NCI-H128 (cell line): ENCODE measurements around the gene FKBP10.
"Not testable (repeated sequence)": the region's sequence is repeated elsewhere in the genome, so short reads cannot be mapped to it uniquely, and the experiment has no call there.

Experiments
- DNase-seq: peaks from one replicate; lab custom pipeline; 2025; ENCODE audit not compliant: unreplicated experiment; lab: John Stamatoyannopoulos, UW

Gene FKBP10

DNA sequence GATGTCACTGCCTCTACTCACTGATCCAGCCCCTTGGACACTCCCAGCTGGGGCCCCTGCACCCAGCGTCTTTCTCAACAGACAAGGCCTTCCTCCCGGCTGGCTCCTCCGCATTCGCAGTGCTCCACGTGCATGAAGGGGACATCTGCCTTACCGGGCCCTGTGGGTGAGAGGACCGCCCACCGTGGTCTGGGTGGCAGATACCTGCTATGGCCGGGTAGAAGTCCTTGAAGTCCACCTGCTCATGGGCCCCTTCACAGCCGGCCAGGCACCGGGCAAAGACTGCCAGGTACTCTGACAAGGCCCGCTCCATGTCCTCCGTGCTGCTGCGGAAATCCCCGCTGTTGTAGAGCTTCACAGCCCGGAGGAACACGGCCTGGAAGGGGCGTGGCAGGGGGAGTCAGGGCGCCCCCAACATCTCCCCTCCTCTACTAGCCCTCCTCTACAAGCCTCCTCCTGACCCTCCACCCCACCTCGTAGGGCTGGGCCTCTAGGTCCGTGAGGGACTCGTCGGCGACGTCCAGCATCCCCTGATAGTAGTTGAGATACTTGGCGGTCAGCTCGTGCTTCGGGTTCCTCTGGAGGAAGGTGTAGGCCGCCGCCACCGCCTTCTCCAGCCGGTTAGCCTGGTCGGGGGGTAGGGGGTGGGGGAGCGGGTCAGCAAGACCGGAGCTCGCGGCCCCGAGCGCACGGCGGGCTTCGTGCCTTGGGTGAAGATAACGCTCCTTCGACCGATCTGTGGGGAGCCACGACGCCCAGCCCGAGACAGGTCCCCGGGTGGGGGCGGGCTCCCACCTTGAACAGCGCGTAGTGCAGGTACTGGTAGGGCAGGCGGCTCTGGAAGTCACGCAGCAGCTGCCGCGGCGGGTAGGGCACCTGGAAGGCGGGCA lies 1.9 kb upstream of the FKBP10 start:
- no peak for DNase-seq

DNA sequence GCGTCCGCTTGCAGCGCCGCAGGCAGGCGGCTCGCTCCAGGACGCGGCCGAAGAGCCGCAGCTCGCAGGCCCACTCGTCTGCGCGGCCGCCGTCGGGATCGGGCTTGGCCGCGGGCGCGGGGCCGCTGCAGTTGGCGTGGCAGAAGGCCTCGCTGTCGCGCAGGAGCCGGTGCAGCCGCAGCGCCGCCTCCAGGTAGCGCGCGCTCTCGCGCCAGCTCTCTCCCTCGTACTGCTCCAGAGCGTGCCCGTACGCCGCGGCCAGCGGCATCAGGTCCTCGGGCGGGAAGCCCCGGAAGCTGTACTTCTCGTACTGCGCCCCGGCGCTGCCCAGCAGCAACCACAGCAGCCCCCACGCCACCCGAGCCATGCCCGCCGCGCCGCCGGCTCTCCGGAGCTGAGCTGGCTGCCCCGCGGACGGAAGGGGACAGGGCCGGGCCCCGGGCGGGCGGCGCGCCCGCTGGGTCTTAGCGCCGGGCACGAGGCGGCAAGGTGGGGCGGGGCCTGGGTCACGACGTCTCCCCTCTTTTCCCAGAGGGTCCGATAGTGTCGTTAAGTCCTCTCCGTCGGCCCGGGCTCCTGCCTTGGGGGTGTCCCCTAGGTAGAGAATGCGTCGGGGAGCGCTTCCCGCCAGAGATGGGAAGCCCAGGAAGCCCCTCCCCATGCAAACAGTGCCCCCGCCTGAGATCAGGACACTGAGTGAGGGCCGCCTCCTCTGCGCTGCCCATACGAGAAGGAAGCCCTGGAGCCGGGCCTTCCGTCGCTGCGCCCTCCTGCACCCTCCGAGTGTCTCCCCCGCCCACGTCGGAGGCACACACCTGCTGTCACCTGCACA lies 1.0 kb upstream of the FKBP10 start, which contains the start of gene P3H4:
Gene P3H4, minus strand, starts transcription at position 401 of the 832 bp plus-strand sequence. Its CDS starts 34 bp downstream, at position 367.
- DNase-seq, result peak; percentile 44

DNA sequence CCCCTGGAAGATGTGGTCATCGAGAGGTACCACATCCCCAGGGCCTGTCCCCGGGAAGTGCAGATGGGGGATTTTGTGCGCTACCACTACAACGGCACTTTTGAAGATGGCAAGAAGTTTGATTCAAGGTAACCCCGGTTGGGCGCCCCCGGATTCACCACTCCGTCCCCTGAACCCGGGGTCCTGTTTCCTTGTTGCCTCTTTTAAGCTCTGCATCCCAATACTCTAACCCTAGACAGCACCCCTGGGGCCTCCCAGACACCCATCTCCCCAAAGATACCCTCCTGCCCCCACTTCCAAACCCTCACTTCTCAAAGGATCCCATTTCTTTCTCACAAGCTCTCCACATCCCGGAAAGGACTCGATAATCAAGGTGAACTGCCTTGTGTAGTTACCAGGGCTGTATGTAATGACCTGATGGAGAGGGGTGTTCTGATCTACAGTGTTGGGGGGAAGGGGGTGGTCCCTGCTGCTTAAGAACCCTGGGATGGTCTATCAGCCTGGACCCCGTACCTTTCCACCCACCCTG lies 412 bp downstream of the FKBP10 start:
- no peak for DNase-seq

DNA sequence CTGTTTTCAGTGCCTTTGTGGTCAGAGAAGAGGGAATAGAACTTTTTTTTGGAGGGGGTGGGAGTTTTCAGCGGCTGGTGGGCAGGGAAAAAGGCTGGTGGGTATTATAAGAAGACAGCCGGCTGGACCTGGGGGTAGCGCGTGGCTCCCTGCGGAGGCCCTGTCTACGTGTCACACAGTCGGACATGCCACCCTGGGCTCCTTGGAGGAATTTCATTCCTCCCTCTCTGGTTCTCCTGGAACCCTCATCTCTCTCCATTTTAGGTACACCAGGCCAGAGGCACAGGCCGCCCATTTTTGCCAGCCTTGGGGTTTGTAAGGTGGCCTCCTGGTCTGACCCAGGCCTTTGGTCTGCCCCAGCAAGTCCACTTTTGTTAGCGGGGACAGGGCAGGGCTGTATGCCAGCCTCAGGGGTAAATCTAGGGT lies 908 bp downstream of the FKBP10 start:
- no peak for DNase-seq

DNA sequence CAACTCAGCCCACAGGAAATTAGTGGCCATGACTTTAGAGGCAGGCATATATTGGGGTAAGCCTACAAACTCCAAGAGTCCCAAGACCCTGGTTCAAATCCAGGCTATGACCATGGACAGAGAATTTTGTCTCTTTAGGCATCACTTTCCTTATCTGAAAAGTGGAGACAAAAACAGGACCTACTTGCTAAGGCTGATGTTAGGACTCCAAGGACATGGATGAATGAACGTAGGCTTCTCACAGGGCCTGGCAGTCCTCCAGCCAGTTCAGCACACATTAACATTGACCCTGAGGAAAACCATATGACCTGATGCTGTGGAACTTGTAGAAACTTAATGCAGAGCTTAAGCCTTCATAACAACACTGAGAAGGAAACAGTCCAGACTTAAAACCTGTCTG lies 1.4 kb downstream of the FKBP10 start:
- DNase-seq, result no peak

DNA sequence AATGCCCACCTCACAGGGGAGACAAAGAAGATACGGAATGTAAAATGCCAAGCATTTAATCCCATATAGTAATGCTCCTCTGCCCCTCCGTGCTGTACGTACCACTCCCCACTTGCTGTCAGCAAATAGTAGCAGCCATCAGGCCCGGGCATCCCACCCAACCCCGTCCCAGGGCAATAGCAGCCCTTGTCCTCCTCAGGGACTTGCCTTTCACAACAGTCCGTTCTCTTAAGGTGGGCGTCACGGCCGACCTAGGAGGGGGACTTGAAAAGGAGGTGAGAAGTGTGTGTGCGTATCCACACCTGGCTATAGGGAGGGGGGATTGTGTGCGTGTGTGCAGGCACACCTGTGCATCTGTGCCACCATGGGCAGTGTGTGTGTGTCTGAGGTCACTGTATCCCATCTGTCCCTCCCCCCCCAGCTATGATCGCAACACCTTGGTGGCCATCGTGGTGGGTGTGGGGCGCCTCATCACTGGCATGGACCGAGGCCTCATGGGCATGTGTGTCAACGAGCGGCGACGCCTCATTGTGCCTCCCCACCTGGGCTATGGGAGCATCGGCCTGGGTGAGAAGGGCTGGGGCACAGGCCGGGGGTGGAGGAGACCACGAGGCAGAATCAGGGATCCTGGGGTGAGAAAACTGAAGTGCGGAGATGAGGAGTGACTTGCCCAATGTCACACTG lies 4.0 kb downstream of the FKBP10 start:
- no peak for DNase-seq

GRCh38 chr17:41818024-41818423 lies 5.2 kb downstream of the FKBP10 start:
- DNase-seq, result no peak

DNA sequence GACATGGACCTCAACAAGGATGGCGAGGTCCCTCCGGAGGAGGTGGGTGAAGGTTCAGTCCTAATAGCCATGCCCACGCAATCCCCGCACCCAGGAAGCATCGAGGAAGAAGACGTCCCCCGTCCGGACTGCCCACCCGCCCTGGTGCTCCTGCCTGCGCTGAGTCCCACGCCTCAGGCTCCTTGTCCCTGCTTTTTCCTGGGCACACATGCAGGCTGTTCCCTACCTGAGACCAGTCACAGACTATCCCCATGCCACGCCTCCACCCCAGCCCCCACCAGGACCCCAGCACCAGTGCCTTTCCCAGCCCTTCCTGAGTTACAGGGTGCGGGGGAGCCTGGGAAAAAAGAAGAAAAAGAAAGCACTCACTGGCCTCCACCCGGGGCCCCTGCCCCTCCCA lies 9.0 kb downstream of the FKBP10 start:
- DNase-seq, result no peak

- DNase-seq, result no peak
These were observed 9.7 kb downstream of the FKBP10 start for GRCh38 chr17:41822216-41823140.

DNA sequence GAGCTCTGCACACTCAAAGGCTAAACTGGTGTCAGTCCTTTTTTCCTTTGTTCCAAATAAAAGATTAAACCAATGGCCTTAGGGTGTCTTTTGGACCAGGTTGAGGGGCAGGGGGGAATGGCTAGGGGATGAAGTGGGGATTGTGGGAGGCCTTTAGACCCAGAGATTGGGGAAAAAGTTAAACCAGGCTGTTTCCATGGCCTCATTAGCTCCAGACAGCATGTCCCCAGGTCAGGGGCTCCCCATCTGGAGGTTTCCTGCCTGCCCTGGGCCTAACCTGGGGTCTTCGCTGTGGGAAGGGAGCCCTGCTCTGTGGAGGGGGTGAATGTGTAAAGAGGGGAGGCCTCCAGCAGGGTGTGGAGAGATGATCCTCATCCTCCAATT lies 10.3 kb downstream of the FKBP10 start:
- DNase-seq, result no peak

GRCh38 chr17:41823580-41823979 lies 10.8 kb downstream of the FKBP10 start:
- no peak for DNase-seq

GRCh38 chr17:41824086-41824485 lies 11.3 kb downstream of the FKBP10 start:
- DNase-seq, result no peak

DNA sequence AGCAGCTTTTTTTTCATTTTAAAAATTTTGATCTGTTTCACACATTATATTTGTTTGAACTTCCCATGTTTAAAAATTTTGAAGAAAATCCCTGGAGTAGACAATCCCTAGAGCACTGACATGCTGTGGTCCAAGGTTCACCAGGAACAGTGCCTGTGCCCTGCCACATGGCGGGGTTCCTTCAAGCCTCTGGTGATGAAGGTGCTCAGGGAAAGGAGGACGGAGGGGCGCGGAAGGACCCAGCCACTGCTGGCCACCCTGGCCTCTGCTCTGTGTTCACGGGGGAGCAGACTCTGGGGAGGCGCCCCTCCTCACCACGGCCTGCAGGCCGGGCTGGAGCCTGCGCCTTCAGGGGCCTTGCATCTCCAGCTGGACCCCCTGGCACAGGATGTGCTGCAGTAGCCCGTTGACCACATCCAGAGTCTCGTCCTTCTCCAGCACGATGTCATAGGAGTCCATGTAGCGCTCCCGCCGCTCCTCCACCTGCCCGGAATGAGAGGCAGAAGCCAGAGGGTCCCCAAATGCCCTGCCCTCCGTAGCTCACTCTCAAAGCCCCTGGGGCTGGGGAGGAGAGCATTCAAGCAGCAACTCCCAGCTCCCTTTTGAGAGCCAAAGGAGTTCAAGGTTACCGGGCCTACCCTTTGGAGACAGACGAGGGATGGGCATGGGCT lies 12.5 kb downstream of the FKBP10 start:
- no peak for DNase-seq

DNA sequence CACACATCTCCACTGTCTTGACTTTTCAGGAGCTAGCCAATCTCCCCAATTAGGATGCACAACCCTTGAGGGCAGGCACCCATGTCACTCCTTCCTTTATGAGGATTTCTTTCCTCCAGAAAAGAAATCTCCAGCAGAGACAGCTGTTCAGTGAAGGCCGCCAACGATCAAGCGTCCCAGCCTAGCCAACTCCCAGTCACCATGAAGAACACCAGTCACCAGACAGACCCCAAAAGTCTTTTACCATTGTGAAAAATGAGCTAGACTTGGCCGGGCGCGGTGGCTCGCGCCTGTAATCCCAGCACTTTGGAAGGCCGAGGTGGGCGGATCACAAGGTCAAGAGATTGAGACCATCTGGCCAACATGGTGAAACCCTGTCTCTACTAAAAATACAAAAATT lies 17.2 kb downstream of the FKBP10 start:
- not testable (repeated sequence) for DNase-seq

- no peak for DNase-seq
These were observed 22.5 kb downstream of the FKBP10 start for GRCh38 chr17:41835214-41835799.

GRCh38 chr17:41835800-41836549 lies 23.2 kb downstream of the FKBP10 start, which contains the start of gene NT5C3B:
TSS of gene NT5C3B (minus strand) at chr17:41836232. CDS start at chr17:41836193, 39 bp downstream.
- DNase-seq, result no peak

GRCh38 chr17:41836550-41837196 lies 23.9 kb downstream of the FKBP10 start:
- no peak for DNase-seq
